Stimulated activated CD4-positive, alpha-beta T cell treated with anti-CD3 and anti-CD28 coated beads, Interleukin-1b, Interleukin-23, amount 100 ng/mL, for 4 hours (primary cell): ENCODE data around the gene BEX3.
"Not testable (repeated sequence)": the region's sequence is repeated elsewhere in the genome, so short reads cannot be mapped to it uniquely, and the experiment has no call there.

Experiments used
- DNase-seq, 2 donors: peaks; one replicate each; pipeline ENCODE4 v3.0.0-alpha.2; 2020; ENCODE audit warnings: low read depth in 2 of 2

Gene BEX3

DNA sequence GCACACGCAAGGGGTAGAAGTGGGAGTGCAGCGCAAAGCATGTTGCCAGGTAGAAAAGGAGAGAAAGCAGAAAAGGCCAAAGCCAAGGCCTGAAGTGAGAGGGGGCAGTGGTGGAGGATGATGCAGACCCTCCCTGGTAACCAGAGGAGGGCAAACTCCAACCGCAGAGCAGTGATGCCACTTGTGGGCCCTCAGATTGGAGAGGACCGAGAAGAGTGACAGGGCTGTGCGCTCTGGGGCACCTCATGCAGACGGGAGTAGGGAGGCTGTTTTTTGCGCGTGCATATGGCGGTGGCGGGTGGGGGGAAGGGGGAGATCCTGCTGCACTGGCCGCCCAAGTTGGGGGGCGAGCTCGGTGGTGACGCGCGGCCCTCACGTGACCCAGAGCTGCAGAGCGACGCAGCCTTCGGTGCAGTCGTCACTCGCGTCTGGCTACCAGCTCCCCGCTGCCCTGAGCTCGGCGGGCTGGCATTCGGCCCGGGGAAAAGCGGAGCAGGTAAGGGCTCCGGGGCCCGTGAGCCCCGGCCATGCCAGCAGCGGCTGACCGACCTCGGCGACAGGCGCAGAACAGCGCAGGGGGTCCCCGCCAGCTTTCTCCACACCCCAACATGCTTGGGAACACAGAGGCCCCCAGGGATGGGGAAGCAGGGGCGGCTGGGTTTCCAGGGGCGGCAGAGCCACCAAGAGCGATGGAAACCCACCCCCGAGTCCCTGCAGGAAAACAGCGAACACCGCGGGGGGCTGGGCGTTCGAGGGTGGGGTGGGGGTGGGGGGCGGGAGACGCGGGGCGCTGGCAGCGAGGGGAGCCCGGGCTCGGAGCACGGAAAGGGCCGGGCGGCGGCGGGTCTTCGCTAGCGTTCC is at the start of gene BEX3:
Gene BEX3, plus strand, starts transcription at position 421 of the 861 bp plus-strand sequence. CDS start 984 bp downstream, outside the sequence.
- peak in 1 of 2 donors; percentile 17 for DNase-seq

DNA sequence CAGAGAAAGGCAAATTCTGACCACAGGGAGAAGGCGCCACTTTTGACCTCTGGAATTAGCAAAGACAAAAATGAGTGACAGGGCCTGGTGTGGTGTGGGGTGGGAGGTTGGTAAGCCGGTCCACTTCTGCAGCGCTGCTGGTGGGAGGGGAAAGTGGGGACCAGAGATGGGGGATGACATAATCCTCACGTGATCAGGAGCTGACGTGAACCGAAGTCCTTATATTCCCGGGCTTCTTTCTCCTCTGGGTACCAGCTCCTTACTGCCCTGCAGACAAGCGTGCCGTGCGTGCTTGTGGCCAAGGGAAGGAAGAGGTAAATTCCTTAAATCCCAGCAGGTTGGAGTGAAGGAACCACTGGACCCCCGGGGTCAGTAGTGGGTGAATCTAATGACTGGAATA is 46.3 kb upstream of the BEX3 start, which contains the start of gene TCEAL7:
Gene TCEAL7, plus strand, starts transcription at position 249 of the 400 bp plus-strand sequence. CDS start 1,165 bp downstream, outside the sequence.
- no peak for DNase-seq

DNA sequence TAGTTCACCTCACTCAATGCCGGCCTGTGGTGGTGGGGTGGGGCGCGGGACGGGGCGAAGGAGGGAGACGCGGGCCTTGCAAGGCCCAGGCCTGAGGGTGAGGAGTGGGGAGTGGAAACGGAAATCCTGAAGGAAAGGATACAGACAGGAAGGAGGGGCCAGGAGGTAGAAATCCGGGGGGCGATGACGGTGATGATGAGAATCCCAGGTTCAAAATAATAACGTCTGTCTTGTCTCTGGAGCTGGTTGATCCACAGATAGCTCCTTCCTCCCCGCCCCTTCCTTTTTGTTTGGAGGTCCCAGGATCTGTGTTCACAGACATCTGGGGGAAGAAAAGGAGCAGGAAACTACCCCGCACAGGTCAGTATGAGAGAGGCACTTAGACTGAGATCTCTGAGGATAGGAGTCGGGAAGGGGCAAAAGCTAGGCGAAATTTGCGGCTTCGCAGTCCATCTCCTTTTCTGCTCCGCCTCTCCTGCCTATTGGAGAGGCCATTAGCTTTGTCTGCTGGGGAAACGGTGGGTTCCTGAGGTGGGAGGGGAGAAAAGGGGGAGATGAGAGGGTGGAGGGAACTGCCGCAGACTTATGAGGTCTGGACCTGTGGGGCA is 45.6 kb upstream of the BEX3 start:
- DNase-seq: no peak

DNA sequence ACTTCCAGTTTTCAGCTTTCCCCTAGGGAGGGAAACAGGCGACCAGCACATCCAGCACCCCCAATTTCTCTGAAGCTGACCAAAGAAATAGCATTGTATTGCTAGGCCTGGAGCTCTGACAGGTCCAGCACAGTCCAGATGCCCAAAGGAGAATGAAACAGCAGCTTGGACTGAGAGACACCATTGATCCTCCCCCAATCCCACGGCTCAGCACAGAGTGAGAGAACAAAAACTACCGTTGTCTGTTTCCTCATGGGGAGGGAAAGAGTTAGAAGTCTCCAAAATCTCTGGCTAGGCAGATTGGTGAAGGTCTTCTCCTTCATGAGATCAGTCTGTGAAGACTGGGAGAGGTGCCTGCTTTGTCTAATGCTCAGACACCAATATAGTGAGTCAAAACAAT is 37.7 kb upstream of the BEX3 start:
- DNase-seq: no peak

DNA sequence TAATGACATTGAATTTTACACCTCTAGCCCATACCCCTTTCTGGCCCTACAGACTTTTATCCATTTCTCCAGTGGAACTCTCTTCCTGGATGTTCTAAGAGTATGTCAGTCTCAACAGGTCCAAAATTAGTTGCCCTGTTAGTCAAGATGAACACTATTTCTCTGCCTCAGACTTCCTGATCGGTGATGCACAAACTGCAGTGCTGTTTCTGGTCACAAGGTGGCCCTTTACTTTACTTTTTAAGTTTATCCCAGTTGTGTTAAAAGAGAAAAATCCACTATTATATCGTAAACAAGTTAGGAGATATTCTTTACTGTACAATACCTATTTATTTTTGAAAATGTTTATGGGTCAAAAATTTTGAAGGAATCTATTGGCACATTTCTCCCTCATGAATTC is 33.2 kb upstream of the BEX3 start:
- peak; percentile 8 to 9 for DNase-seq

DNA sequence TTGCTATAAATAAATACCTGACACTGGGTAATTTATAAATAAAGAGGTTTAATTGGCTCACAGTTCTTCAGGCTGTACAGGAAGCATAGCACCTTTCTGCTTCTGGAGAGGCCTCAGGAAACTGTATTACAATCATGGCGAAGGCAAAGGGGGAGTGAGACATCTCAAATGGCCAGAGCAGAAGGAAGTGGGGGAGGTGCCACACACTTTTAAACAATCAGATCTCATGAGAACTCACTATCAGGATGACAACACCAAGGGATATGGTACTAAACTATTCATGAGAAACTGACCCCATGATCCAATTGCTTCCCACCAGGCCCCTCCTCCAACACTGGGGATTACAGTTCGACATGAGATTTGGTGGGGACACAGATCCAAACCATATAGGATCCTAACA is 31.7 kb upstream of the BEX3 start:
- DNase-seq: no peak

DNA sequence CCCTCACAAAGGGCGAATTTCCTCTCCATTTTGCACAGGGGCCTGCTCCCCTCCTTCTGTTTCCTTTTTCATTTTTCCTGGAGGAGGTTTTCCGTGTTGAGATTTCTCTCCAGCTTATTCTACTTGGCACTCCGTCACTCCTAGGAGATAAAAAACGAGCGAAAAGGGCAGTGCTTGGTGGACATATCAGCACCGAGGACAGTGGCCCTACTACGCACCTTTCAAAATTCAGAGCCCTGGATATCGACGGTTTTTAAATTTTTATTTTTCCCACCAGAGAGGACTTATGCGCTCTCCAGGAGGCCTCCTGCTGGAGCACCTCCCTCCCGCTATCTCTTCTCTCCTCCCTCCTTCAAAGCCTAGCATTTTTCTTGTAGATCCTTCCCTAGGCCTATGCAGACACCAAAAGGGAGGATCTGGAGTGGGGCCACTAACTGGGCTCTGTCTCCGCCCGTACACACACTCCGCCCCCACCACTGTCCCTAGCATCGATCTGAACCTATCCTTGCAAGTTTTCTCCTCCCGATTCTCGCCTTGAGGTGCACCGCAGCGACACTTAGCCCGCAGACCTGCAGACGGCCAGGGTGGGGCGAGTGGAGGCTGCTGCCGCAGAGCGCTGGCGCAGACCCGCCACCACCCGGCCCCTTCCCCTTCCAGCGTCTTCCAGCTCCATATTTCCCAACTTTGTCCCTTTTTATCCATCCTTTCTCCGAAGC is 28.5 kb upstream of the BEX3 start:
- DNase-seq: no peak

DNA sequence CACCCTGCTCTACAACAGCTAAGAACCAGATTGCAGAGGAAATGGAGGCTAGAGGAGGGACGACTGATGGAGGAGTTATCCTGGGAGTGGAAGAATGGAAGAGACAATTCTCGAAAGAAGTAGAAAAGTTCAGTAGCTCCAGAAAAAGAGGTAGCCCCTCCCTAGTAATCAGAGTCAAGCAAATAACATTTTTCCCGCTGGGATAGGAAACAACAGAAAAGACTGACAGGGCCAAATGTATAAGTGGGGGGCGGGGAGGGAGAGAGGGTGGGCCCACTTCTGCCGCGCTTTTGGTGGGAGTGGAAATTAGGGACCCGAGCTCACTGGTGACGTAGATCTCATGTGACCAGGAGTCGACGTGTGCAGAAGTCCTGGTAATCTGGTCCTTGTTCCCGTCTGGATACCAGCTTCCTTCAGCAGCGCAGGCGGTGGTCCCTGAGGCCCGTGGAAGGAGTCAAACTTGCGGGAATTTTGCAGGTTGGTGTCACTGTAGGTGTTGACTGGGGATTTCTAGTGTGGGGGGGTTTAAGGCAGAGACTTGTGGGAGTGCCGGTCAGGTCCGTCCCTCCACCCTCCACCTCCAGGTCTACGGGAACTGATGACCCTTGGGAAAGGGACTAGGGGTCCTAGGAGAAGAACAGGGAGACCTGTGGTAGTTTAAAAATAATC is 20.1 kb upstream of the BEX3 start, which contains the start of gene TCEAL9:
Gene TCEAL9, plus strand, starts transcription at position 377 of the 669 bp plus-strand sequence. CDS start 1,179 bp downstream, outside the sequence.
- DNase-seq: no peak

DNA sequence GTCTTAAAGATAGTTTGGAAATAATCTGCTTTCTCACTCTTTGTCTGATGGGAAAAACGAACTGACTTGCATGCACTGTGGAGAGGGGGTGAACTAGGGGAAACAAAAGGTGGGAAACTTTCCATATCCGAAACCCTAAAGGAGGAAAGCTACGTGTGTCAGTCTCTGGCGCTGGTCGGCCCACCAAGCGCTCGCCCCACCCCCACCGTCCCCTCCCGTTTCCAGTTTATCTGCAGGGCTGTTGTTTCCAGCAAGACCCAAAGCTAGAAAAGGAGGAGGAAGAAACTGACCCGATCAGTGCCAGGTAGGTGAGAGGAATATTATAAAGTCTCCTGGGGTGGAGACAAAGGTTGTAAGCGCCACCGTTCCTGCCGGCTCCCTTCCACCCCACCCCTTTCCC is 19.5 kb upstream of the BEX3 start:
- DNase-seq: no peak

DNA sequence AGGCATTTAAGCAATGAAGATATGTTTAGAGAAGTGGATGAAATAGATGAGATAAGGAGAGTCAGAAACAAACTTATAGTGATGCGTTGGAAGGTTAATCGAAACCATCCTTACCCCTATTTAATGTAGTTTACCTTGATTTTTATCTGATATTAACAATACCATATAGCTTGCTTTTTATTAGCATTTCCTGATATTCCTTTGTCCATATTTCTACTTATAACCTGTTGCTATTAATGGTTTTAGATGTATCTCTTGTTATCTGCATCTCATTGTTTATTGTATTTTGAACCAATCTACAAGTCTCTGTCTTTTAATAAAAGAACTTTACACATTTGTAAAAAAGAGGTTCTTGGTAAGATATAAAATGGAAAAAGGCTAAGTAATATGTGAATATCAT is 18.5 kb upstream of the BEX3 start:
- no peak for DNase-seq

DNA sequence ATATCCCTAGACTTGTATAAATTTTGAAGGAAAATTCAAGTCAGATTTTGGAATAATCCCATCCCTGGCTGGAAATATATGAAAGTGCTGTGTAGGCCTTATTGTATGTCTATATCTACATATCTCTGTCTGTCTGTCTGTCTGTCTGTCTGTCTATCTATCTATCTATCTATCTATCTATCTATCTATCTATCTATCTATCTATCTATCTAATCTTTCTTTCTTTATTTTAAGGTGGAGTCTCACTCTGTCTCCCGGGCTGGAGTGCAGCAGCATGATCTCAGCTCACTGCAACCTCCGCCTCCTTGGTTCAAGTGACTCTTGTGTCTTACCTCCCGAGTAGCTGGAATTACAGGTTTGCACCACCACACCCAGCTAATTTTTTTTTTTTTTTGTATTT is 16.7 kb upstream of the BEX3 start:
- DNase-seq: not testable (repeated sequence)

DNA sequence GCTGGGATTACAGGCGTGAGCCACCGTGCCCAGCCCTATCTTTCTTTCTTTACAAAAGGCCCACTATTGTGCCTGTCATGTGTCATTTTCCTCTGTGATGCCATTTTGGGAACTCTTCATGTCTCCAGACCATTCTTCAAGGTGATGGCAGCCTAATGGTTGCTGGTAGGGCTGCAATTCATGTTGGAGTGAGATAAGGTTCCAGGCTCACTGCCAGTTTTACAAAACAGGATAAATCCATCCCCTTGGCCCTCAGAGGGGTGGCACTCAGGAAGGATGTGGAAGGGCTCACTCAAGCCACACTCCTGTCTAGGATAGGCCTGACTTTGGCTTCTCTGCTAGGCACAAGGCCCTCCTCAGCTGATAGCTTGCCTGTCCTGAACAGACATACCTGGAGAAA is 16.2 kb upstream of the BEX3 start:
- DNase-seq: no peak

DNA sequence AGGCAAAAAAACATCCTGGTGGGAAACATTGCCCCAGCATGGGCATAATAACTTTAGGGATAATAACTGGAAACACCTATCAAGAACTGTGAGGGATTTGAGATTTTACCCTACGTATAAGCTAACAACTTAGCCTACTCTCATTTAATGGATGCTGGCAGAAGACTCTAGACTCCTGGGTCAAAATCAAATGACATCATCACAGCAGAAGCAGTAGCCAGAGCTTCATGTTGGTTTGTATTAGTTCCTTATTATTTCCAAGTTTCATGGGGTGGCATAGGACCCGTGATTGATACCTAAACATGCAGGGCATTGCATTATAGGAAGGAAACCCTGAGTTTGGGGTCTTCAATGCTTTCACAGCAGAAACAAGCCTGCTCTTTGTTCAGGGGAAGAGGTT is 15.4 kb upstream of the BEX3 start:
- no peak for DNase-seq

DNA sequence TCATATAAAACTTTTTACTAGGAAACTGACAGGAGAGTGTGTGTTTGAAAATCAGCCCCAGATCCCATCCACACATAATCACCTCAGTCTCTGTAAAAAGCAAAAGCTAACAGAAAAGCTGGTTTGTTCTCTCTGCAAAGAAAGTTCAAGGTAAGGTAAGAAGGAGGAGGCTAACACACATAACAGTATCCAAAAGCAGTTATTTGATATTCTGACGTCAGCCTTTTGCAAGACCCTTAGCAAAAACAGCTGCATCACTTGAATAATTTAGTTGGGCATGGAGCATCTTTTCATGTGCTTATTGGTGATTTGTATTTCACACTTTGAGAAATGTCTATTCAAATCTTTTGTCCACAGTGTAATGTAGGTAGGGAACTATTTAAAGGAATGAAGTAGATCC is 14.5 kb upstream of the BEX3 start:
- no peak for DNase-seq

DNA sequence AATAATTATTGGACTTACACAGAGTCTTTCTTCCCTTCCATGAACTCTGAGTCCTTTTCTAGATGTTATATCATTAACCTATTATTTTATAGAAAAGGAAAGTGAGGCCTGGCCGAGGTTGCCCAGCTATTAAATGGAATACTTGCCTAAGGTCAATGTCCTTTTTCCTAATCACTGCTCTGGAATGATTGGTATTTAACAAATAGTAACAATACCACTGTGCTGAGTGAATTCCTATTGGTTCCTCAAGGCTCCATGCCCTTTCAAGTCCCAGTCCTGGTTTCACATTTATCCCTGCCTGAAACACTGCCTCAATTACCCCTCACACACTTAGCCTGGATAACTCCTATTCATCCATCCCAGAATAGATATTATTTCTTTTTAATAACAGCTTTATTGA is 13.9 kb upstream of the BEX3 start:
- DNase-seq: no peak

DNA sequence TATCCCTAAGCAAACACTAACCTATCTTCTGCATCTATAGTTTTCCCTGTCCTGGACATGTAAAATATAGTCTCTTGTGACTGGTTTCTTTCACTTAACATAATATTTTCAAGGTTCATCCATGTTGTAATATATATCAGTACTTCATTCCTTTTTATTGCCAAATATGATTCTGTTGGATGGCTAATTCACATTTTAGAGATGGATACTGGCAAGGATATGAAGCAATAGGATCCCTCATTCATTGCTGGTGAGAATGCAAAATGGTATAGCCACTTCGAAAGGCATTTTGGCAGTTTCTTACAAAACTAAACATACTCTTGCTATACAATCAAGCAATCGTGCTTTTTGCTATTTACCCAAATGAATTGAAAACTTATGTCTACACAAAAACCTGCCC is 13.3 kb upstream of the BEX3 start:
- DNase-seq: no peak

DNA sequence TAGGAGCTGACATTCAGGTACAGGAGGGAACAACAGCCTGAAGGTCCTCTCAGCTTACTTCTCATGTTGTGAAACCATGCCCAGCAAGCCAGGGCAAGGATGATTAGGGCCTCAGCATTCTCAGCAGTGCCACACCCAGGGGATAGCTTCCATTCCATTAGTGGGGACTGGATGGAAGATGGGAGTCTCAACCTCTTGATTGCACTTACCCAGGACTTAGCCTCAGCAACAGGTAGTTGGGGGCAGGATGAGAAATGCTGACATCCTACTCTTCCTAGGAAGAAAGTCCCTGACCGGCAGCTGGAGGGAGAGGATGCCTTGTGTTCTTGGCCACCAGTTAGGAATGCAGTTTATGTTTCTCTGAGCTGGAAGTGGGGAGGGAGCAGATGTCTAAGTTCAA is 8.8 kb upstream of the BEX3 start:
- DNase-seq: no peak

DNA sequence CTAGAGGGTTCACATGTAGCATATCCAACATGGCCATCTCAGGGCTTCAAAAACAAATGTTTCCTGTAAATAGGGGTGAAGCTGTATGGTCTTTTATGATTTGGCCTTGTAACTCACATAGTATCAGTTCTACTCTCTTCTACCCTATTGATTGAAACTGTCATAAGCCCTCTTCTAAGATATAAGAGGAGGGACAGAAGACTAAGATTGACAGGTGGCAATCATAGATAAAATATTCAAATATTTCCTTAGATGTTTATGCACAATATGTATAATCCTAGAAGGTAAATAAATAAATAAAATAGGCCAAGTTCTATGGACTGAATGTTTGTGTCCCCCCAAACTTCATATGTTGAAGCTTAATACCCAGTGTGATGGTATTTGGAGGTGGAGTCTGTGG is 6.9 kb upstream of the BEX3 start:
- no peak for DNase-seq

DNA sequence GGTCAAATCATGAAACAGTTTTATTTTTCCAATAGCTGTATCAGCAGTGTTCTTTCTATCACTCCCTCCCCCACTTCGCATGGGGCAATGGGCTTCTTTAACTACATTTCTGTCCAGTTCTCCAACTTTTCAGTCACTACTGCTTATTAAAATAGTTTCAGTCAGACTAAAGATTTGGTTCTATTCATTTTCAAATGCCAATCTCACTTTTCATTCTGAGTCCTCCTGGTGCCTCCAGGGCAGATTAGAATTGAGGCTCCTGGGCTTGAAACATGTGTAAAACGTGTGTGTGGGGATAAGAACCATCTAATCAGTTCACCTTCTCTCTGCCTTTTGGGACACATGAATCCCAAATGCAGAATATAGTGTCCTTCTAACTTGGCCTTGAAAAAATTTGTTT is 3.5 kb upstream of the BEX3 start:
- no peak for DNase-seq

DNA sequence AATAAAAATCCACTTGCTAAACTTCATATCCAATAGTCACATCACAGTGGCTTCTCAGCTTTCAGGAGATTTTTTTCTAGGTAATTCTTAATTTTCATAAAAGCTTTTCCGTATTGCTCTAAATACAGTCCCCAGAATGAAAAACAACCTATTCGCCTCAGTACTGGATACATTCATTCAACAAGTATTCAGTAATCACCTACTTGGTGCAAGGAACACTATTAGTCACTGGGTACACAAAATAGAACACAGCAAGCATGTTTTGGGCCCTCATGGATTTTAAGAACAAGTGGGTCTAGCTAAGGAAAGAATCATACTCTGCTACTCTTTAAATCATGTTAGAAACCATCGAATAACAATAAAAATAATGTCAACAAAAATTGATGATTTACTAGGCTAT is 2.8 kb upstream of the BEX3 start:
- DNase-seq: no peak

DNA sequence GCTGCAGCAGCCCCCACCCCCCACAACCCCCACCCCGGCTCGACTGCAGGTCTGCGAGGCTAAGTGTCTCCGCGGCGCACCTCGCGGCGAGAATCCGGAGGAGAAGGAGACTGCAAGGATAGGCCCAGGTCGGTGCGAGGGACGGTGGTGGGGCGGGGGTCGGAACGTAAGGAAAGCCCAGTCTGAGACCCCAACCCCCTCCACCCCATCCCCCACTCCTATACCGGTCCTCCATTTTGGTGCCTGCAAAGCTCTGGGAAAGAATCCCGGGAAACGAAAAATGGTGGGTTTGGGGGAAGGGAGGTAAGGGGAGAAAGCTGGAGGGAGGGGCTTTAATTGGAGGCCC is 614 bp downstream of the BEX3 start:
- no peak for DNase-seq

DNA sequence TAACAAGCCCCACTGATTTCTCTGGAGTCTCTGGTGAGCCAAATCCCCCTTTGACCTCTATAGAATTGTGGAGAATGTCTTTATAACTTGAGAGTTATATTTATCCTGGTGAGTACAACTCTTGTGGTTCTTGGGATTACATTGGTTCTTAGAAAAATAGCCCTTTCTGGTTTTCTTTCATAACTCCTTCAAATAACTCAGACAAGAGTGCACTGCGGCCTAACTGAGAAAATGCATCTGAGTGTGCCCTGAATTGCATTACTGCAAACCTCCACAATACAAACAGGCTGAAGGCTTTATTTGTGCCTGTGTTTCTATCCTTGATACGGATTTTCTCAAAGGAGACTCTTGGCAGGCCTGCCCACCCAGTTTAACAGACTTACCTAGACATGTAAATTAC is 2.7 kb downstream of the BEX3 start:
- no peak for DNase-seq
